ENCODE results near the gene ZNF610. TPM values are rescaled to one million over a fixed set of nuclear protein-coding genes. Genes with fewer than 3 reads are reported as not detected.

The ZNF610 gene
- polyA plus RNA-seq, 1 experiment = 1.4 TPM

DNA sequence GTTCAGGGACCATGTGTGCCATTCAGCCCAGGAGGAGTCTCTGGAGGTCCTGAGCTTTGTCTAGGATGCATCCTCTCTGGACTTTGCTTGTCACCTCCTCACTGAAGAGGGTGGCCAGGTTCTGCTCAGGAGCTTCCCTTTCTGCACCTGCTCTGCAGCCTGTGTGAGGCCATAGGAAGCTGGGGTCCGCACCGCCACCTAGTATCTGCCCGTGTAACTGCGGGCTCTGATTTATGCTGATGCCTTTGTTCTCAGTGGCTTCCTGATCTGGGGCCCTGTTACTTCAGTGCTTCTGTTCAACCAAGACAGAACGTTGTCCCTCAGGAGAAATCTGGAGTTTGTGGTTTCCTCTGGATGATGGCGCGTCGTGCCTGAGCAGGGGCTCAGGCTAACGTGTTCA is 15.5 kb downstream of the ZNF610 start:
- Histone ChIP-seq H3K36me3 (ENCODE audit: control insufficient read depth, insufficient read depth, low read length) (peaks cover 5% of the 10 kb centered on the region), H3K4me3 (ENCODE audit: low read depth, low read length) (no peak overlapping the region), H3K27me3 (ENCODE audit: control insufficient read depth, insufficient read depth, low read length) (no peaks in the 10 kb centered on the region)
- DNase-seq (ENCODE audit: low read depth) = no peak
- CTCF ChIA-PET = no interaction called here
- POLR2A ChIA-PET = no interaction called here
- TF ChIP-seq, protein P1, sequence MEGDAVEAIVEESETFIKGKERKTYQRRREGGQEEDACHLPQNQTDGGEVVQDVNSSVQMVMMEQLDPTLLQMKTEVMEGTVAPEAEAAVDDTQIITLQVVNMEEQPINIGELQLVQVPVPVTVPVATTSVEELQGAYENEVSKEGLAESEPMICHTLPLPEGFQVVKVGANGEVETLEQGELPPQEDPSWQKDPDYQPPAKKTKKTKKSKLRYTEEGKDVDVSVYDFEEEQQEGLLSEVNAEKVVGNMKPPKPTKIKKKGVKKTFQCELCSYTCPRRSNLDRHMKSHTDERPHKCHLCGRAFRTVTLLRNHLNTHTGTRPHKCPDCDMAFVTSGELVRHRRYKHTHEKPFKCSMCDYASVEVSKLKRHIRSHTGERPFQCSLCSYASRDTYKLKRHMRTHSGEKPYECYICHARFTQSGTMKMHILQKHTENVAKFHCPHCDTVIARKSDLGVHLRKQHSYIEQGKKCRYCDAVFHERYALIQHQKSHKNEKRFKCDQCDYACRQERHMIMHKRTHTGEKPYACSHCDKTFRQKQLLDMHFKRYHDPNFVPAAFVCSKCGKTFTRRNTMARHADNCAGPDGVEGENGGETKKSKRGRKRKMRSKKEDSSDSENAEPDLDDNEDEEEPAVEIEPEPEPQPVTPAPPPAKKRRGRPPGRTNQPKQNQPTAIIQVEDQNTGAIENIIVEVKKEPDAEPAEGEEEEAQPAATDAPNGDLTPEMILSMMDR (IDR thresholded peaks at IDR 0.05; ENCODE audit: insufficient read depth, low read depth, low read length) = no peak

DNA sequence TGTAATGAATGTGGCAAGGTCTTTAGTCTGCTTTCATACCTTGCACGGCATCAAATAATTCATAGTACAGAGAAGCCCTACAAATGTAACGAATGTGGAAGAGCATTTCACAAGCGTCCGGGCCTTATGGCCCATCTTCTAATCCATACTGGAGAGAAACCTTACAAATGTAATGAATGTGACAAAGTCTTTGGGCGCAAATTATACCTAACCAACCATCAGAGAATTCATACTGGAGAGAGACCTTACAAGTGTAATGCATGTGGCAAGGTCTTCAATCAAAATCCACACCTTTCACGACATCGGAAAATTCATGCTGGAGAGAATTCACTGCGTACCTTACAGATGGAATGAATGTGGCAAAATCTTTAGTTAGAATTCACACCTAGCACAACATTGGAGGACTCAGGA is 30.4 kb downstream of the ZNF610 start:
- TF ChIP-seq, protein P1 (IDR thresholded peaks at IDR 0.05; ENCODE audit: insufficient read depth, low read depth, low read length) = no peak
- ChIA-PET POLR2A (no interaction called here), CTCF (no interaction called here)
- H3K36me3 ChIP-seq (ENCODE audit: control insufficient read depth, insufficient read depth, low read length) = no peaks in the 10 kb centered on the region
- no peak for DNase-seq (ENCODE audit: low read depth)
- no peaks in the 10 kb centered on the region for H3K27me3 ChIP-seq (ENCODE audit: control insufficient read depth, insufficient read depth, low read length)
- no peak overlapping the region for H3K4me3 ChIP-seq (ENCODE audit: low read depth, low read length)

DNA sequence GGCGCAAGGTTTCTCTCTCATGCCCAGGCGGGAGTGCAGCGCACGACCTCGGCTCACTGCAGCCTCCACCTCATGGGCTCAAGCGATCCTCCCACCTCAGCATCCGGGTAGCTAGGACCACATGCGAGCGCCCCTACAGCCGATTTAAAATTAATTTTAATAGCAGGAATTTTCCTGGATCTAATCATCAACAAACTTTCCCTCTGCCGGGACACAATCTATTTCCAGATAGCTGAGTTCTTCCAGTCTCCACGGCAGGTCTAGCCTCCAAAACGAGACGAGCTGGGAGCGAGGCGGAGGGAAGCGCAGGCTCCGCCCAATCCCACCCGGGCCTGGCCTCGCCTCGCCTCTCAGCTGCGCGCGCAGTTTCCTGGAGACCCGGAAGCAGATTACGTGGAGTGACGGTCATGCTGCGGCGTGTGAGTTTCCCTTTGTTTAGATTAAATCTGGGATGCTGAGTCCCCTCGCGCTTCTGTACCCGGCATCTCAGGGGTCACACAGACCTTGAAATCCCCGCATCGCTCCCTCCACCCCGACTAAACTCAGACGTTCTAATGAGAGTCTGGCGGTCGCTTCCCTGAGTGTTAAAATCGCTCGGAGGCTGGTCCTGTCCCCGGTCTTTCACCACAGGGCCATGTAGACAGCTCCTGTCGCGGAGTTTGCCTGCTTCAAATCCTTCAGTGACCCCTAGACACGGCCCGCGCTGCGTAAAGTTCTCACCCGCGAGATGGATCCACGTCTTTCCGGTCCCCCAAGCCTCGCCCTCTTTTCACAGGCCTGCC is 33.7 kb downstream of the ZNF610 start, which contains the start of gene ZNF880:
ZNF880 (plus strand) TSS at position 365 of the 782 bp plus-strand sequence; CDS start at position 408, 43 bp downstream.
- peaks cover under 1% of the 10 kb centered on the region for H3K36me3 ChIP-seq (ENCODE audit: control insufficient read depth, insufficient read depth, low read length)
- ChIA-PET POLR2A (no interaction called here), CTCF (interaction anchor here (0.8 kb wide), 1 partner anchor 23 kb away, joined by 3 read pairs; no protein-coding TSS in a partner anchor)
- H3K4me3 ChIP-seq (ENCODE audit: low read depth, low read length) = peak within 1 kb of the TSS; percentile 50
- H3K27me3 ChIP-seq (ENCODE audit: control insufficient read depth, insufficient read depth, low read length) = no peaks in the 10 kb centered on the region
- peak; percentile 40 for DNase-seq (ENCODE audit: low read depth)
- TF ChIP-seq, protein P1 (IDR thresholded peaks at IDR 0.05; ENCODE audit: insufficient read depth, low read depth, low read length) = 0 out of 2 replicates have a peak, but pooled peaks have one; percentile 24

DNA sequence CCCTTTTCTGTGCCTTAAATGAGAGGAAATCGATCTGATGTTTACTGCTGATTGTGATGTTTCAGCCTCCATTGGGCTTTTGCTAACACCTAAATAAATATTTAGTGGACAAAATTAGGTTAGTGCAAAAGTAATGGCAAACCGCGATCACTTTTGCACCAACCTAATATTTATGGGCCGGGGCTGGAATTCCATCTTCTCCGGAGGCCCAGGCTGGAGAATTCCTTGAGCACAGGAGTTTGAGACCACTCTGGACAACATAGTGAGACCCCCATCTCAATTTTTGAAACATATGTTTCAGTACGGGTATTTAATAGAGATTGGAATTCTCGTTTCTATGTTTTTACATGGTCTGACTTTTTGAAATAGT is 34.3 kb downstream of the ZNF610 start:
- peaks cover 2% of the 10 kb centered on the region for H3K36me3 ChIP-seq (ENCODE audit: control insufficient read depth, insufficient read depth, low read length)
- POLR2A ChIA-PET = no interaction called here
- DNase-seq (ENCODE audit: low read depth) = no peak
- H3K4me3 ChIP-seq (ENCODE audit: low read depth, low read length) = peak overlapping the region; percentile 50
- CTCF ChIA-PET = no interaction called here
- TF ChIP-seq, protein P1 (IDR thresholded peaks at IDR 0.05; ENCODE audit: insufficient read depth, low read depth, low read length) = no peak
- no peaks in the 10 kb centered on the region for H3K27me3 ChIP-seq (ENCODE audit: control insufficient read depth, insufficient read depth, low read length)

DNA sequence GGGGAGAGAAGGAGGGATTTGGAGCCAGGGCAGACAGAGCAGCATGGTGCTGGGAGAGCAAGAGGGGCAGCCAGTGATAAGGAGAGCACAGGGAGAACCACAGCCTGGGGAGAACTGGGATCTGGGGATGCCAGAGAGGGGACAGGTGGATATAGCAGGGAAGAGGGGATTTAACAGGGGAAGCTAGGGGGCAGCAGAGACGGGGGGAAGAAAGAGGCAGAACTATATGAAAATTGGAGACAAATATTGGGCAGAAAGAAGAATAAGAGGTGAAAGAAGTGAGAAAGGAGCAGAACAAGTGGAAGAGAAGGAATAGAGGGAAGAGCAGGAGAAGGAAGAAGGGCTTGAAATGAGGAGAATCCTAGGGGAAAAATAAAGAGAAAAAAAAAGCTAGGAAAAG is 55.1 kb downstream of the ZNF610 start:
- ChIA-PET CTCF (no interaction called here), POLR2A (no interaction called here)
- no peak overlapping the region for H3K4me3 ChIP-seq (ENCODE audit: low read depth, low read length)
- no peaks in the 10 kb centered on the region for H3K27me3 ChIP-seq (ENCODE audit: control insufficient read depth, insufficient read depth, low read length)
- peaks cover 7% of the 10 kb centered on the region; the same call in 1 of the 2 replicates for H3K36me3 ChIP-seq (ENCODE audit: control insufficient read depth, insufficient read depth, low read length)
- DNase-seq (ENCODE audit: low read depth) = no peak
- TF ChIP-seq, protein P1 (IDR thresholded peaks at IDR 0.05; ENCODE audit: insufficient read depth, low read depth, low read length) = no peak

Measured in BJ (cell line).